Stimulated activated CD4-positive, alpha-beta T cell treated with anti-CD3 and anti-CD28 coated beads, Interleukin-2, amount 100 ng/mL, for 24 hours (primary cell): ENCODE data around the gene CCNJ.

Experiments
- DNase-seq, 2 donors: peaks; one replicate each; pipeline ENCODE4 v3.0.0-alpha.2; 2020

The CCNJ gene

GRCh38 chr10:96061232-96061631, 17.8 kb downstream of the CCNJ start:
- no peak for DNase-seq

GRCh38 chr10:96072674-96073073, 29.3 kb downstream of the CCNJ start:
- no peak for DNase-seq

- DNase-seq = no peak
These were observed 30.3 kb downstream of the CCNJ start for GRCh38 chr10:96073722-96074121.

- DNase-seq = no peak
These were observed 31.4 kb downstream of the CCNJ start for GRCh38 chr10:96074776-96075175.

- DNase-seq = no peak
These were observed 32.6 kb downstream of the CCNJ start for GRCh38 chr10:96075977-96076376.

GRCh38 chr10:96077156-96077555, 33.8 kb downstream of the CCNJ start:
- no peak for DNase-seq

- no peak for DNase-seq
These were observed 38.8 kb downstream of the CCNJ start for GRCh38 chr10:96082153-96082552.

GRCh38 chr10:96082748-96083147, 39.4 kb downstream of the CCNJ start:
- DNase-seq = no peak

- no peak for DNase-seq
These were observed 45.7 kb downstream of the CCNJ start for GRCh38 chr10:96089116-96089515.

- peak; percentile 91 to 92 for DNase-seq
These were observed 46.5 kb downstream of the CCNJ start for GRCh38 chr10:96089670-96090462.

GRCh38 chr10:96090463-96090800, 47.0 kb downstream of the CCNJ start:
- DNase-seq = peak; percentile 6 to 21

GRCh38 chr10:96092999-96093767, 49.8 kb downstream of the CCNJ start:
- DNase-seq = no peak

GRCh38 chr10:96093948-96094347, 50.6 kb downstream of the CCNJ start:
- no peak for DNase-seq

GRCh38 chr10:96096958-96097357, 53.6 kb downstream of the CCNJ start:
- no peak for DNase-seq

GRCh38 chr10:96097865-96098264, 54.5 kb downstream of the CCNJ start:
- no peak for DNase-seq

- no peak for DNase-seq
These were observed 64.2 kb downstream of the CCNJ start for GRCh38 chr10:96107623-96108038.
